GM18505 (cell line): ENCODE measurements around the gene TMEM108.

Experiments
- ATAC-seq: cut with Tn5 transposase; IDR thresholded peaks from one replicate; pipeline ENCODE4 v1.9.1; 2021; ENCODE audit not compliant: unreplicated experiment
- POLR2A ChIP-seq: IDR thresholded peaks from 4 replicates; pipeline ENCODE4 v1.6.1; 2011; ENCODE audit warnings: borderline replicate concordance; ENCODE audit not compliant: insufficient read depth, insufficient read length; ENCODE audit errors: extremely low read depth

Gene TMEM108

GRCh38 chr3:133074977-133075376 lies 36.8 kb downstream of the TMEM108 start:
- ATAC-seq, result no peak
- TF ChIP-seq POLR2A, result no peak

- ATAC-seq, result no peak
- TF ChIP-seq POLR2A, result no peak
These were observed 39.5 kb downstream of the TMEM108 start for GRCh38 chr3:133077688-133078087.

GRCh38 chr3:133079621-133080020 lies 41.4 kb downstream of the TMEM108 start:
- no peak for TF ChIP-seq POLR2A
- no peak for ATAC-seq

GRCh38 chr3:133081016-133081415 lies 42.8 kb downstream of the TMEM108 start:
- no peak for ATAC-seq
- TF ChIP-seq POLR2A, result no peak

GRCh38 chr3:133083395-133083794 lies 45.2 kb downstream of the TMEM108 start:
- no peak for ATAC-seq
- no peak for TF ChIP-seq POLR2A

GRCh38 chr3:133089906-133090485 lies 51.8 kb downstream of the TMEM108 start:
- TF ChIP-seq POLR2A, result no peak
- no peak for ATAC-seq

- no peak for ATAC-seq
- TF ChIP-seq POLR2A, result no peak
These were observed 54.5 kb downstream of the TMEM108 start for GRCh38 chr3:133092681-133093080.

- no peak for ATAC-seq
- no peak for TF ChIP-seq POLR2A
These were observed 55.2 kb downstream of the TMEM108 start for GRCh38 chr3:133093366-133093765.

GRCh38 chr3:133096900-133097613 lies 58.9 kb downstream of the TMEM108 start:
- ATAC-seq, result no peak
- no peak for TF ChIP-seq POLR2A

- TF ChIP-seq POLR2A, result no peak
- ATAC-seq, result no peak
These were observed 65.5 kb downstream of the TMEM108 start for GRCh38 chr3:133103706-133104105.

GRCh38 chr3:133106169-133106568 lies 68.0 kb downstream of the TMEM108 start:
- no peak for ATAC-seq
- no peak for TF ChIP-seq POLR2A

- no peak for ATAC-seq
- TF ChIP-seq POLR2A, result no peak
These were observed 74.5 kb downstream of the TMEM108 start for GRCh38 chr3:133112666-133113065.

- no peak for TF ChIP-seq POLR2A
- no peak for ATAC-seq
These were observed 75.3 kb downstream of the TMEM108 start for GRCh38 chr3:133113526-133113925.

- ATAC-seq, result no peak
- TF ChIP-seq POLR2A, result no peak
These were observed 75.9 kb downstream of the TMEM108 start for GRCh38 chr3:133113927-133114597.
